NCI-H187 treated with DMSO at 0.1 percent for 48 hours (cell line): Measurements from ENCODE around the gene GPC4.
"Not testable (repeated sequence)": the region's sequence is repeated elsewhere in the genome, so short reads cannot be mapped to it uniquely, and the experiment has no call there.

Source experiments
- DNase-seq: peaks from one replicate; lab custom pipeline; 2025; lab: John Stamatoyannopoulos, UW

GPC4 gene

GRCh38 chrX:133305348-133305747 lies 109.9 kb downstream of the GPC4 start:
- no peak for DNase-seq

- DNase-seq, result no peak
Observed at GRCh38 chrX:133302775-133303445, 112.4 kb downstream of the GPC4 start.

DNA sequence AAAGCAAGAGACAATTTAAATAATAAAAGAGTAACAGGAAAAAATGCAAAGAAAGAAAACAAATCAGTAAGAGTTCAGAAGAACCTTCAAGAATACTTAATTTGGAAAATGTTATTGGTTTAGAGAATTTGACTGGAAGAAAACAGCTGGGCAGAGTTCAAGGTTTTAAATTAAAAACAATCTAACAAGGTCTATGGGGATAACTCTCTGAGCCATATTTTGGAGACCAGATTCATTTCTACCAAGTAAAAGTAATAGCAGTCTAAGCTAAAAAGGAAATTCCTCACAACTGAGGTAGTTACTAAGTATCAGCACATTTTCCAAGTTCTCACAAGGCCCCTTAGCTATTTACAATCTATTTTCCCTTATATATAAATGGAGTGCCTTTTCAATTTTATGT lies 114.7 kb downstream of the GPC4 start:
- no peak for DNase-seq

DNA sequence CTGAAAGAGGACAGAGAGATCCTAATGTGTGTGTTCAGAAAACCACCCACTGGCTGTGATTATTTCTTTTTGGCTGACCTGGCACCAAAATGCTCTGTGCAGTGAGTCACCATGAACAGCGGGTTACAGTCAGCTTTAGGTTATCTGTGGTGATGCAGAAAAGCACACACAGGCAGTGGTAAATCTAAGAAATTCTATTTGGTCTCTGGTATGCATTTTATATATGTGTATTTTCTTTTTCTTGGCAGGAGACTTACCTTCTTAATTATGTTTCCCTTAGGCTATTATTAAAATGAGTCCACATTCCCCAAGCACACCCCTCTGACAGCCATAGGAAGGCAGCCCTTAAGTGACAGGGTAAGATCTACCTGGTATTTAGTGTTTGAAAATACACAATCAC lies 118.0 kb downstream of the GPC4 start:
- no peak for DNase-seq

GRCh38 chrX:133294126-133294525 lies 121.2 kb downstream of the GPC4 start:
- DNase-seq, result no peak

DNA sequence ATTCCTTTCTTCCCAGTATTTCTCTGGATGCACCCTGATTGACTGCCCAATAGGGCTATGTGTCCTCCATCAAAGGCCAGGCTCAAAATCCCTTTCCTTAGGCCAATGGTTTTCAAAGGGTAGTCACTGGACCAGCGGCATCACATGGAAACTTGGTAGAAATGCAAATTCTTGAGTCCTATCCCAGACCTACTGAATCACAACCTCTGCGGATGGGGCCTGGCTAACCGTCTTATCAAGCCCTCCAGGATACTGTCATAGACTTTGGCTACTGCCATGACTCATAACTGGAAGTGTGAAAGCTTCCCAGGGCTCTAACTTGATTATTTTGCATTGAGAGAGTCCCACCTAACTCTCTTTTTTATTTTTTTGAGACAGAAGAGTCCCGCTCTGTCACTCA lies 125.2 kb downstream of the GPC4 start:
- DNase-seq, result no peak

- DNase-seq, result no peak
Observed at GRCh38 chrX:133287860-133288259, 127.4 kb downstream of the GPC4 start.

DNA sequence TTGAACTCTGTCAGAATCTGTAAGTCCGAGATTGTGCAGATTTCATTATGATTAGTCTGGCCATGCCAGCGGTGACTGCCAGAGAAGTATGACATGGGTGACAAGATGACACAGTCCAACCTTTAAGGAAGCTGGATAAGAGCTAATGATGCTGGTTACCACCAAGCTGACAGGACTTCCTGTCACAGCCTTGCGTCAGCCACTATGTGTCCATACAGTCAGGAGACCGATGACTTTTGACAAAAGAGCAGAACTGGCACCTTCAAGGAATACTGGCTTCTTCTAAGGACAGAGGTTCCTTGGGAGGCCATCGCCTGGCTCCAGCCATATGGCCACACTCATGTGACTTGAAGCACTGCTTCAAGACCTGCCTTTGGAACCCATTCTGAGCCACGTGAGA lies 129.9 kb downstream of the GPC4 start:
- no peak for DNase-seq

GRCh38 chrX:133279112-133279730 lies 136.1 kb downstream of the GPC4 start:
- not testable (repeated sequence) for DNase-seq

DNA sequence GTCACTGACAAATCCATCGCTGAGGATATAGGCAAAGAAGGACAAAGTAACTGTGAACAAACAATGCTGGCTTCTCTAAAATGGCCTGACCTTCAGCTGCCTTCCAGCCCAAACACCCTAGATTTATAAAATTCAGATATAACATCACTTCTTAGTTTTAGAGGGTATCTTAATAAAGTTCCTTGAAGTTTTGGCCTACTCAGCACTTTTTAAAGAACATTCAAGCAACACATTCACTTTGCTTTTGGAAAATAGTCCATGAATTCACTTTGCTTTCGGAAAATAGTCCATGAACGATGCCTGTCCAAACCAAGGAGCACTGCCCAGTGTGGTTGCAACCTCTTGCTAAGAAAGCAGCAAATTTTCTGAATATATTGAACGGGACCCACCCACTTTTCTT lies 142.1 kb downstream of the GPC4 start:
- DNase-seq, result no peak

DNA sequence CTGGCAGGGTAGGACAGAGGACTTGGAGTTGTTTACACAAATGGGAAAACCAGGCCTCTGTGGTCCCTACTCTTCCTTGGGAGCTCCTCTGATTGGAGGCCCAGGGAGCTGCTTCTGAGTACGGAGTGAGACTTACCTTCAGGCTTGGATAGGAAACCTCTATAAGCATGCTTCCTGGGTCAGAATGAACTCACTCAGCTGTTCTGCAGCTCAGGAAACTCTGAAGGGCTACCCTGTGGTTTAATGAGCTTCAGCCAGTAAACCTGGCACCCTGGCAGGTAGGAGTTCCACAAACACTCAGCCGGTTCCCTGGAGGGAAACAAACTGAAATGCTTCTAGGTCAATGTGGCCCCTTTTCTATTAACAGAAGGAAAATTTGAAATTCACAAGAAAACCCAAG lies 146.1 kb downstream of the GPC4 start:
- DNase-seq, result no peak

DNA sequence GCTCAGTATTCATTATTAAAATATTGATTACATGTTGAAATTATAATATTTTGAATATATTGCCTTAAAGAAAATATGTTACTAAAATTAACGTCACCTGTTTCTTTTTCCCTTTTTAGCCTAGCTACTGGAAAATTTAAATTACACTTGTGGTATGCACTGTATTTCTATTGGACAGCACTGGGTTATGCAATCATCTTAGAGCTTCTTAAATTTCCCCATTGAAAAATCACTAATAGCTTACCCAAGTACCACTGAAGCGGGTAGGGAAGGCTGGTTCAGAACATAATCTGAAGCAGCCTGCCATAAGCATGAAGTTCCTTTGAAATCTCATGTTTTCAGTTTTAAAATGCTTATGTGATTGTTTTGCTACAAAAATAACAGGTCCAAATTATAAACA lies 147.7 kb downstream of the GPC4 start:
- no peak for DNase-seq

GRCh38 chrX:133265331-133265730 lies 150.0 kb downstream of the GPC4 start:
- no peak for DNase-seq

DNA sequence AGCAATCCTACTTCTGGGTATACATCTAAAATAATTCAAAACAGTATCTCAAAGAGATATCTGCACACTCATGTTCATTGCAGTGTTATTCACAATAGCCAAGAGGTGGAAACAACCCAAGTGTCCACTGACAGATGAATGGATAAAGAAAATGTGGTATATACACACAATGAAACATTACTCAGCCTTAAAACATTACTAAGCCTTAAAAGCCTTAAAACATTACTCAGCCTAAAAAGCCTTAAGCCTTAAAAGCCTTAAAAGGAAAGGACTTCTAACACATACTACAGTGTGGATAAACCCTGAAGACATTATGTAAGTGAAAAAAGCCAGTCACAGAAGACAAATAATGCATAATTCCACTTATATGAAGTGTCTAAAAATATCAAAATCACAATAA lies 156.8 kb downstream of the GPC4 start:
- DNase-seq, result no peak

DNA sequence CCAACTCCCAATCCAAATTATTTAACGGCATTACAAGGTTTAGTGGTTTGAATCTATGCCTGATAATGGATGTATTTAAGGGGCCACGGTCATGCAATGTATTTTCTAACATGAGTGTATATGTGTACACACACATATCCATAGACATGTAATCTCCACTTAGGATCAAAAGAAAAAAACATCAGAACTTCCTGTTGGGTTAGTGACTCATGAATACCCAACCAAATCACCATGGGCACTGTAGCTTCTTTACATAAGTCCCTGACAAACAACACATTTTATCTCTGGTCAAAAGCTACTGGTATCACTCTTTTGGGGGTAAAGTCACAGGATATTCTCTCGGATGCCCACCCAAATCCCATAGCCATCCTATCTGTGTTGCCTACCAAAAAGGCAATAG lies 160.6 kb downstream of the GPC4 start:
- no peak for DNase-seq

DNA sequence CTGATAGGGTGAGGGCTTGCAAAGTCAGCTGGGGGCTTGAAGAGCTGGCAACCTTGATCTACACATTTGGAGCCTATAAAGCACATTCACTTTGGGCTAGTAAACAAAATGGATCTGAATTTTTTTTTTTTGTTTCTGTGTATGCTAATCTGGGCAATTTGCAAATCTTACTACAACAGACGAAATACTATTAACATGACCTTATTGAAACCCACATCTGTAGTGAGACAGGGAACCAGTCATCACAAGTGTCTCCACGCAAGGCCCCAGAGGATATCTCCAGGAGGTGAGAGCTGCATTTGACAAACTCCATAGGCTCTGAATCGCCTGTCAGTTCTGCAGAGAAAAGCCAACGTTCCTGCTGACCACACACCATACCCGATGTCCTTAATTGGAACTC lies 164.1 kb downstream of the GPC4 start:
- DNase-seq, result no peak

- DNase-seq, result no peak
Observed at GRCh38 chrX:133250184-133251100, 164.8 kb downstream of the GPC4 start.
